HEK293 (cell line): ENCODE results near the gene SLC17A4.

Experiments used
- CTCF ChIA-PET: fragments of 350-600 bp; formaldehyde crosslinking; extraction: SDS; loops from one replicate; lab custom pipeline; 2021; ENCODE audit warnings: antibody characterized with exemption; lab: Yijun Ruan, JAX
- POLR2A ChIA-PET: fragments of 300-600 bp; formaldehyde crosslinking; extraction: SDS; loops from one replicate; lab custom pipeline; 2020; ENCODE audit warnings: antibody characterized with exemption, inconsistent platforms; lab: Yijun Ruan, JAX
- H3K27ac ChIP-seq: fragments of 200-500 bp; sonication (Bioruptor generic); 2 replicates; pipeline ENCODE4 v1.5.1; 2014; ENCODE audit warnings: low read depth, low read length, control low read depth, inconsistent platforms; ENCODE audit errors: extremely low read depth
- H3K36me3 ChIP-seq, 2 experiments: fragments of 200-500 bp in 1 of 2; sonication (Bioruptor generic) in 1 of 2; 1 replicate in 1 of 2; 2 replicates in 1 of 2; pipeline ENCODE4 v1.5.1; 2014 to 2017; ENCODE audit warnings: inconsistent platforms in 2 of 2, low read length in 2 of 2; ENCODE audit not compliant: control insufficient read depth in 2 of 2, insufficient read depth in 1 of 2
- H3K4me1 ChIP-seq: fragments of 200-500 bp; sonication (Bioruptor generic); 2 replicates; pipeline ENCODE4 v1.5.1; 2014; ENCODE audit warnings: mild to moderate bottlenecking, low read length, inconsistent platforms; ENCODE audit not compliant: control insufficient read depth, insufficient read depth
- H3K4me3 ChIP-seq: 2 replicates; pipeline ENCODE4 v1.5.1; 2011; ENCODE audit warnings: low read depth, mild to moderate bottlenecking, control low read depth, low read length, moderate library complexity
- H3K9me3 ChIP-seq: fragments of 200-500 bp; sonication (Bioruptor generic); 2 replicates; pipeline ENCODE4 v1.5.1; 2014; ENCODE audit warnings: low read depth, low read length, inconsistent platforms; ENCODE audit not compliant: control insufficient read depth, insufficient read depth
- AEBP2 ChIP-seq: fragments of 450-650 bp; formaldehyde crosslinking; IDR thresholded peaks from 2 replicates; pipeline ENCODE4 v1.5.1; 2016; ENCODE audit warnings: missing biosample characterization, missing genetic modification characterization, borderline replicate concordance
- BCL11B ChIP-seq: fragments of 450-650 bp; formaldehyde crosslinking; IDR thresholded peaks from 2 replicates; pipeline ENCODE4 v1.5.1; 2016; ENCODE audit warnings: low read depth, missing biosample characterization, missing genetic modification characterization
- PBX3 ChIP-seq: sonication (generic); formaldehyde crosslinking; IDR thresholded peaks from 2 replicates; pipeline ENCODE4 v1.8.1; 2022; ENCODE audit warnings: mild to moderate bottlenecking, moderate library complexity, missing genetic modification reagents
- ZBTB48 ChIP-seq: fragments of 450-650 bp; formaldehyde crosslinking; IDR thresholded peaks from 2 replicates; pipeline ENCODE4 v1.5.1; 2016; ENCODE audit warnings: missing biosample characterization, missing genetic modification characterization
- ZNF19 ChIP-seq: fragments of 450-650 bp; formaldehyde crosslinking; IDR thresholded peaks from 2 replicates; pipeline ENCODE4; 2016; ENCODE audit warnings: missing biosample characterization, missing genetic modification characterization, low read depth
- ZNF518A ChIP-seq: fragments of 450-650 bp; formaldehyde crosslinking; conservative IDR thresholded peaks from 2 replicates; pipeline ENCODE4 v1.5.1; 2016; ENCODE audit warnings: low read depth, missing biosample characterization, missing genetic modification characterization
- ZNF707 ChIP-seq: fragments of 450-650 bp; formaldehyde crosslinking; IDR thresholded peaks from 2 replicates; pipeline ENCODE4 v1.5.1; 2016; ENCODE audit warnings: missing biosample characterization, missing genetic modification characterization
- TF ChIP-seq, protein P1 (sequence below): fragments of 450-650 bp; formaldehyde crosslinking; IDR thresholded peaks from 2 replicates; pipeline ENCODE4 v1.5.1; 2016; ENCODE audit warnings: missing biosample characterization, missing genetic modification characterization, low read depth
- TF ChIP-seq, protein P2 (sequence below): fragments of 450-650 bp; formaldehyde crosslinking; IDR thresholded peaks from 2 replicates; pipeline ENCODE4; 2016; ENCODE audit warnings: missing biosample characterization, missing genetic modification characterization
- TF ChIP-seq, protein P3 (sequence below): fragments of 450-650 bp; formaldehyde crosslinking; IDR thresholded peaks from 2 replicates; pipeline ENCODE4 v1.5.1; 2017; ENCODE audit warnings: missing biosample characterization, missing genetic modification characterization
- TF ChIP-seq, protein P4 (sequence below): fragments of 450-650 bp; formaldehyde crosslinking; IDR thresholded peaks from 2 replicates; pipeline ENCODE4 v1.5.1; 2016; ENCODE audit warnings: missing biosample characterization, missing genetic modification characterization

The SLC17A4 gene

GRCh38 chr6:25755483-25755882, 941 bp downstream of the SLC17A4 start:
- CTCF ChIA-PET = interaction anchor here (0.5 to 1.2 kb wide), 3 partner anchors 8 to 37 kb away, joined by 3 to 4 read pairs (median 3); no protein-coding TSS in a partner anchor
- POLR2A ChIA-PET = no interaction called here

GRCh38 chr6:25756382-25757363, 2.1 kb downstream of the SLC17A4 start:
- Histone ChIP-seq H3K4me1 (no peaks in the 10 kb centered on the region), H3K4me3 (no peak overlapping the region), H3K36me3 (no peaks in the 10 kb centered on the region), H3K27ac (no peak overlapping the region), H3K9me3 (no peaks in the 10 kb centered on the region)
- ChIA-PET POLR2A (no interaction called here), CTCF (interaction anchor here (1.2 kb wide), 1 partner anchor 38 kb away, joined by 4 read pairs; no protein-coding TSS in a partner anchor)
- no peak for TF ChIP-seq ZNF518A (tag by site-specific recombination)
- no peak for TF ChIP-seq ZBTB48 (tag by site-specific recombination)
- TF ChIP-seq ZNF19 (tag by site-specific recombination) = no peak
- no peak for TF ChIP-seq PBX3
- TF ChIP-seq ZNF707 (tag by site-specific recombination) = no peak
- TF ChIP-seq, protein P1, sequence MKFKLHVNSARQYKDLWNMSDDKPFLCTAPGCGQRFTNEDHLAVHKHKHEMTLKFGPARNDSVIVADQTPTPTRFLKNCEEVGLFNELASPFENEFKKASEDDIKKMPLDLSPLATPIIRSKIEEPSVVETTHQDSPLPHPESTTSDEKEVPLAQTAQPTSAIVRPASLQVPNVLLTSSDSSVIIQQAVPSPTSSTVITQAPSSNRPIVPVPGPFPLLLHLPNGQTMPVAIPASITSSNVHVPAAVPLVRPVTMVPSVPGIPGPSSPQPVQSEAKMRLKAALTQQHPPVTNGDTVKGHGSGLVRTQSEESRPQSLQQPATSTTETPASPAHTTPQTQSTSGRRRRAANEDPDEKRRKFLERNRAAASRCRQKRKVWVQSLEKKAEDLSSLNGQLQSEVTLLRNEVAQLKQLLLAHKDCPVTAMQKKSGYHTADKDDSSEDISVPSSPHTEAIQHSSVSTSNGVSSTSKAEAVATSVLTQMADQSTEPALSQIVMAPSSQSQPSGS (tag by site-specific recombination) = peak; percentile 64
- TF ChIP-seq BCL11B = no peak
- TF ChIP-seq AEBP2 (tag by site-specific recombination) = no peak

More at GRCh38 chr6:25755483-25755882, 941 bp downstream of the SLC17A4 start:
- H3K4me3 ChIP-seq = no peak overlapping the region
- no peaks in the 10 kb centered on the region for H3K36me3 ChIP-seq
- no peak overlapping the region for H3K27ac ChIP-seq
- no peaks in the 10 kb centered on the region for H3K4me1 ChIP-seq
- TF ChIP-seq, protein P2, sequence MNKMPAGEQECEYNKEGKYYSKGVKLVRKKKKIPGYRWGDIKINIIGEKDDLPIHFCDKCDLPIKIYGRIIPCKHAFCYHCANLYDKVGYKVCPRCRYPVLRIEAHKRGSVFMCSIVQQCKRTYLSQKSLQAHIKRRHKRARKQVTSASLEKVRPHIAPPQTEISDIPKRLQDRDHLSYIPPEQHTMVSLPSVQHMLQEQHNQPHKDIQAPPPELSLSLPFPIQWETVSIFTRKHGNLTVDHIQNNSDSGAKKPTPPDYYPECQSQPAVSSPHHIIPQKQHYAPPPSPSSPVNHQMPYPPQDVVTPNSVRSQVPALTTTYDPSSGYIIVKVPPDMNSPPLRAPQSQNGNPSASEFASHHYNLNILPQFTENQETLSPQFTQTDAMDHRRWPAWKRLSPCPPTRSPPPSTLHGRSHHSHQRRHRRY (tag by site-specific recombination) = no peak
- TF ChIP-seq, protein P3, sequence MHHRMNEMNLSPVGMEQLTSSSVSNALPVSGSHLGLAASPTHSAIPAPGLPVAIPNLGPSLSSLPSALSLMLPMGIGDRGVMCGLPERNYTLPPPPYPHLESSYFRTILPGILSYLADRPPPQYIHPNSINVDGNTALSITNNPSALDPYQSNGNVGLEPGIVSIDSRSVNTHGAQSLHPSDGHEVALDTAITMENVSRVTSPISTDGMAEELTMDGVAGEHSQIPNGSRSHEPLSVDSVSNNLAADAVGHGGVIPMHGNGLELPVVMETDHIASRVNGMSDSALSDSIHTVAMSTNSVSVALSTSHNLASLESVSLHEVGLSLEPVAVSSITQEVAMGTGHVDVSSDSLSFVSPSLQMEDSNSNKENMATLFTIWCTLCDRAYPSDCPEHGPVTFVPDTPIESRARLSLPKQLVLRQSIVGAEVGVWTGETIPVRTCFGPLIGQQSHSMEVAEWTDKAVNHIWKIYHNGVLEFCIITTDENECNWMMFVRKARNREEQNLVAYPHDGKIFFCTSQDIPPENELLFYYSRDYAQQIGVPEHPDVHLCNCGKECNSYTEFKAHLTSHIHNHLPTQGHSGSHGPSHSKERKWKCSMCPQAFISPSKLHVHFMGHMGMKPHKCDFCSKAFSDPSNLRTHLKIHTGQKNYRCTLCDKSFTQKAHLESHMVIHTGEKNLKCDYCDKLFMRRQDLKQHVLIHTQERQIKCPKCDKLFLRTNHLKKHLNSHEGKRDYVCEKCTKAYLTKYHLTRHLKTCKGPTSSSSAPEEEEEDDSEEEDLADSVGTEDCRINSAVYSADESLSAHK (tag by site-specific recombination) = no peak
- TF ChIP-seq, protein P4, sequence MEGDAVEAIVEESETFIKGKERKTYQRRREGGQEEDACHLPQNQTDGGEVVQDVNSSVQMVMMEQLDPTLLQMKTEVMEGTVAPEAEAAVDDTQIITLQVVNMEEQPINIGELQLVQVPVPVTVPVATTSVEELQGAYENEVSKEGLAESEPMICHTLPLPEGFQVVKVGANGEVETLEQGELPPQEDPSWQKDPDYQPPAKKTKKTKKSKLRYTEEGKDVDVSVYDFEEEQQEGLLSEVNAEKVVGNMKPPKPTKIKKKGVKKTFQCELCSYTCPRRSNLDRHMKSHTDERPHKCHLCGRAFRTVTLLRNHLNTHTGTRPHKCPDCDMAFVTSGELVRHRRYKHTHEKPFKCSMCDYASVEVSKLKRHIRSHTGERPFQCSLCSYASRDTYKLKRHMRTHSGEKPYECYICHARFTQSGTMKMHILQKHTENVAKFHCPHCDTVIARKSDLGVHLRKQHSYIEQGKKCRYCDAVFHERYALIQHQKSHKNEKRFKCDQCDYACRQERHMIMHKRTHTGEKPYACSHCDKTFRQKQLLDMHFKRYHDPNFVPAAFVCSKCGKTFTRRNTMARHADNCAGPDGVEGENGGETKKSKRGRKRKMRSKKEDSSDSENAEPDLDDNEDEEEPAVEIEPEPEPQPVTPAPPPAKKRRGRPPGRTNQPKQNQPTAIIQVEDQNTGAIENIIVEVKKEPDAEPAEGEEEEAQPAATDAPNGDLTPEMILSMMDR (tag by site-specific recombination) = no peak
- TF ChIP-seq, all 188 proteins: peak for 0
- H3K9me3 ChIP-seq = no peaks in the 10 kb centered on the region
